K562 (cell line): Measurements from ENCODE around the gene B4GALT5. TPM values are rescaled to one million over a fixed set of nuclear protein-coding genes. Genes with fewer than 3 reads are reported as not detected.

ENCODE experiments used
- ATF1 ChIP-seq, 2 experiments: fragments of 450-650 bp in 1 of 2; IDR thresholded peaks; 2 replicates each; pipeline ENCODE4 v1.6.1; 2016; ENCODE audit warnings: missing compliant biosample characterization in 1 of 2, missing genetic modification characterization in 1 of 2
- CREB1 ChIP-seq, 2 experiments: sonication (generic) in 1 of 2; formaldehyde crosslinking in 1 of 2; IDR thresholded peaks; 2 replicates each; pipeline versions ENCODE4 v1.6.1 to v1.8.0; 2012 to 2022; ENCODE audit warnings: inconsistent platforms in 1 of 2, mild to moderate bottlenecking in 1 of 2, missing genetic modification reagents in 1 of 2, moderate library complexity in 1 of 2
- CREM ChIP-seq: IDR thresholded peaks from 2 replicates; pipeline ENCODE4 v1.6.1; 2014; ENCODE audit warnings: antibody characterized with exemption, low read depth
- EHMT2 ChIP-seq: fragments of 450-650 bp; IDR thresholded peaks from 2 replicates; pipeline ENCODE4 v1.6.1; 2018; ENCODE audit warnings: antibody characterized with exemption
- ELF2 ChIP-seq: fragments of 250-450 bp; sonication (Bioruptor Pico); IDR thresholded peaks from 2 replicates; pipeline ENCODE4 v1.5.0; 2021; ENCODE audit warnings: mild to moderate bottlenecking
- GATAD2A ChIP-seq: fragments of 450-650 bp; IDR thresholded peaks from 2 replicates; pipeline ENCODE4 v1.6.1; 2017
- KAT2B ChIP-seq: IDR thresholded peaks from one replicate; pipeline ENCODE4 v1.6.1; 2012; ENCODE audit warnings: low read depth, mild to moderate bottlenecking, control low read depth, inconsistent platforms, low read length, moderate library complexity
- L3MBTL2 ChIP-seq: fragments of 450-650 bp; IDR thresholded peaks from 2 replicates; pipeline ENCODE4 v1.6.1; 2016; ENCODE audit warnings: mild to moderate bottlenecking, moderate library complexity
- LARP7 ChIP-seq: fragments of 450-650 bp; IDR thresholded peaks from 2 replicates; pipeline ENCODE4 v1.6.1; 2016
- NBN ChIP-seq: fragments of 450-650 bp; IDR thresholded peaks from 2 replicates; pipeline ENCODE4 v1.6.1; 2016; ENCODE audit warnings: low read depth, mild to moderate bottlenecking
- RBM39 ChIP-seq: fragments of 200-400 bp; formaldehyde crosslinking; optimal IDR thresholded peaks from 2 replicates; pipeline ENCODE3; 2018; ENCODE audit warnings: low read depth, low read length
- REST ChIP-seq, 2 experiments: fragments of 450-650 bp; formaldehyde crosslinking in 1 of 2; IDR thresholded peaks; 2 replicates each; pipeline versions ENCODE4 v1.4.0 to v1.6.1; 2014 to 2020; ENCODE audit warnings: mild to moderate bottlenecking in 2 of 2, borderline replicate concordance in 1 of 2, low read depth in 1 of 2
- SMC3 ChIP-seq: conservative IDR thresholded peaks from 2 replicates; pipeline ENCODE4 v1.6.1; 2011; ENCODE audit warnings: low read depth, low read length, improper control_type of control experiment; ENCODE audit not compliant: insufficient read depth
- STAG1 ChIP-seq: sonication (generic); formaldehyde crosslinking; IDR thresholded peaks from 2 replicates; pipeline ENCODE4 v1.5.0; 2020; ENCODE audit warnings: missing genetic modification reagents, borderline replicate concordance
- TEAD4 ChIP-seq, 2 experiments: sonication (generic) in 1 of 2; formaldehyde crosslinking in 1 of 2; IDR thresholded peaks; 2 replicates each; pipeline versions ENCODE4 v1.6.1 to v1.8.0; 2012 to 2022; ENCODE audit warnings: borderline replicate concordance in 1 of 2, inconsistent platforms in 1 of 2, low read length in 1 of 2, mild to moderate bottlenecking in 1 of 2, missing genetic modification reagents in 1 of 2
- TRIM25 ChIP-seq: fragments of 450-650 bp; IDR thresholded peaks from 2 replicates; pipeline ENCODE4 v1.7.0; 2016; ENCODE audit warnings: borderline replicate concordance
- ZFPM2 ChIP-seq: fragments of 250-450 bp; sonication (Bioruptor Pico); IDR thresholded peaks from 2 replicates; pipeline ENCODE4 v1.5.1; 2022; ENCODE audit warnings: mild to moderate bottlenecking
- ZNF197 ChIP-seq: fragments of 200-800 bp; sonication (Bioruptor generic); IDR thresholded peaks from 2 replicates; pipeline ENCODE4 v1.6.1; 2016; ENCODE audit warnings: low read depth, missing genetic modification characterization, missing compliant biosample characterization
- polyA plus RNA-seq, 8 experiments: library from polyadenylated mRNA; depleted of rRNA in 4 of 8; stranded (reverse) in 5 of 8; unstranded in 3 of 8; fragments of >200 nt; fragmentation: Nextera tagmentation in 2 of 8; fragmentation: Illumina TruSeq in 1 of 8; extraction: Ambion mirVana in 2 of 8; extraction: Trizol in 1 of 8; gene quantifications; 2 replicates each; pipeline versions ENCODE4 v1.2.1 to v1.2.3, GENCODE V29; 2011 to 2014; ENCODE audit warnings: inconsistent platforms in 1 of 8, missing spikeins in 1 of 8
- total RNA-seq, 7 experiments: library from RNA; depleted of rRNA in 6 of 7; stranded (reverse); fragments of >200 nt in 6 of 7; fragmentation: Illumina TruSeq in 2 of 7; extraction: Trizol in 2 of 7; gene quantifications; 2 replicates each; pipeline versions ENCODE4 v1.2.1 to v1.2.3, GENCODE V29; 2011 to 2021; ENCODE audit warnings: low replicate concordance in 1 of 7

The B4GALT5 gene
- total and polyA plus RNA-seq, 9 of the 15 experiments (the other 6 are each of a cell fraction or from before 2014, with no cell fraction given): 8.5 to 32.6 (median 23.4) TPM

GRCh38 chr20:49608752-49609670, 104.7 kb downstream of the B4GALT5 start (continued):
- TF ChIP-seq SMC3 (peak; percentile 77), EHMT2 (no peak), CREB1 (IDR thresholded peaks at IDR 0.05) (no peak), CREB1 (CRISPR knock-in tag; IDR thresholded peaks at IDR 0.05) (peak; percentile 68), LARP7 (no peak), STAG1 (CRISPR knock-in tag) (peak; percentile 92; the same call in 1 of the 2 replicates), TEAD4 (IDR thresholded peaks at IDR 0.05; ENCODE audit: low read length) (peak; percentile 14; the same call in 1 of the 2 replicates), TEAD4 (CRISPR knock-in tag; IDR thresholded peaks at IDR 0.05; ENCODE audit: borderline replicate concordance) (no peak), ELF2 (no peak), CREM (peak; percentile 88), ZFPM2 (CRISPR knock-in tag) (no peak), L3MBTL2 (peak; percentile 54), NBN (0 out of 2 replicates have a peak, but pooled peaks have one; percentile 51), TRIM25 (no peak), RBM39 (no peak), KAT2B (no peak), GATAD2A (peak; percentile 46; the same call in 1 of the 2 replicates), ZNF197 (CRISPR knock-in tag) (no peak), ATF1 (CRISPR knock-in tag; IDR thresholded peaks at IDR 0.05) (no peak), ATF1 (tag; IDR thresholded peaks at IDR 0.05) (peak; percentile 46; the same call in 1 of the 2 replicates), REST (IDR thresholded peaks at IDR 0.05; ENCODE audit: borderline replicate concordance) (peak; percentile 83), REST (CRISPR knock-in tag; IDR thresholded peaks at IDR 0.05; ENCODE audit: low read depth) (no peak)
